OCI-LY7 (cell line): Measurements from ENCODE around the gene COL23A1. TPM values are rescaled to one million over a fixed set of nuclear protein-coding genes. Genes with fewer than 3 reads are reported as not detected.
A peak's percentile ranks its signal among the peaks of the same experiment; 100 is the strongest.

Experiments used
- BruUV-seq: library from RNA; stranded (reverse); fragments of 400-500 nt; replicated peaks from 2 replicates; lab custom pipeline; 2021; lab: Mats Ljungman, UMichigan
- CTCF ChIA-PET: fragments of 300-600 bp; sonication (Branson Sonifier 250); formaldehyde crosslinking; loops from one replicate; lab custom pipeline; 2022; ENCODE audit warnings: antibody characterized with exemption; ENCODE audit not compliant: unreplicated experiment; lab: Charles Lee
- POLR2A ChIA-PET: fragments of 300-600 bp; sonication (Branson Sonifier 250); formaldehyde crosslinking; loops from one replicate; lab custom pipeline; 2022; ENCODE audit warnings: antibody characterized with exemption; lab: Charles Lee
- DNase-seq: peaks from one replicate; pipeline ENCODE4 v3.0.0-alpha.2; 2015; ENCODE audit warnings: low spot score
- H2AFZ ChIP-seq: fragments of 200-600 bp; sonication (generic), shearing (Covaris generic); 2 replicates; pipeline ENCODE4 v1.6.1; 2014; ENCODE audit warnings: mild to moderate bottlenecking, antibody characterized with exemption, low read length, moderate library complexity
- H3K27ac ChIP-seq: fragments of 200-600 bp; sonication (generic); 2 replicates; pipeline ENCODE4 v1.5.1; 2014; ENCODE audit warnings: mixed run types, low read depth, mild to moderate bottlenecking, moderate library complexity, low read length, inconsistent platforms; ENCODE audit not compliant: poor library complexity, severe bottlenecking
- H3K36me3 ChIP-seq: fragments of 200-600 bp; sonication (generic); 2 replicates; pipeline ENCODE4 v1.6.1; 2014; ENCODE audit warnings: mild to moderate bottlenecking, antibody characterized with exemption, low read length, moderate library complexity, mixed read lengths; ENCODE audit not compliant: insufficient read depth
- H3K4me1 ChIP-seq: fragments of 200-600 bp; sonication (generic); 2 replicates; pipeline ENCODE4 v1.5.1; 2014; ENCODE audit warnings: mild to moderate bottlenecking, low read length; ENCODE audit not compliant: insufficient read depth, poor library complexity, severe bottlenecking
- H3K4me2 ChIP-seq: fragments of 200-600 bp; sonication (generic); 2 replicates; pipeline ENCODE4 v1.6.1; 2014; ENCODE audit warnings: mild to moderate bottlenecking, low read length
- H3K4me3 ChIP-seq: fragments of 200-600 bp; sonication (generic); 2 replicates; pipeline ENCODE4 v1.5.1; 2014; ENCODE audit warnings: mild to moderate bottlenecking, low read depth, low read length; ENCODE audit not compliant: poor library complexity, severe bottlenecking
- H3K79me2 ChIP-seq: fragments of 200-600 bp; sonication (generic); 2 replicates; pipeline ENCODE4 v1.6.1; 2016; ENCODE audit warnings: low read depth, mild to moderate bottlenecking, low read length, moderate library complexity, mixed read lengths; ENCODE audit not compliant: insufficient read depth
- H3K9me2 ChIP-seq: fragments of 200-600 bp; sonication (generic); 2 replicates; pipeline ENCODE4 v1.6.1; 2016; ENCODE audit warnings: mild to moderate bottlenecking, low read length, mixed read lengths; ENCODE audit not compliant: insufficient read depth
- H3K9me3 ChIP-seq: fragments of 200-600 bp; sonication (generic); 2 replicates; pipeline ENCODE4 v1.6.1; 2014; ENCODE audit warnings: mild to moderate bottlenecking, mixed run types, low read length, mixed read lengths
- H4K20me1 ChIP-seq: fragments of 200-600 bp; sonication (generic); 2 replicates; pipeline ENCODE4 v1.6.1; 2014; ENCODE audit warnings: mild to moderate bottlenecking, antibody characterized with exemption, low read length, moderate library complexity, mixed read lengths; ENCODE audit not compliant: insufficient read depth
- CTCF ChIP-seq: fragments of 200-600 bp; sonication (generic); conservative IDR thresholded peaks from 2 replicates; pipeline ENCODE4 v1.5.1; 2014; ENCODE audit warnings: mild to moderate bottlenecking, antibody characterized with exemption, low read length, moderate library complexity, mixed read lengths
- EZH2phosphoT487 ChIP-seq: fragments of 200-600 bp; sonication (generic); IDR thresholded peaks from 2 replicates; pipeline ENCODE4 v1.6.1; 2018; ENCODE audit warnings: low read depth, borderline replicate concordance, mild to moderate bottlenecking, mixed run types, antibody characterized with exemption, low read length, moderate library complexity, mixed read lengths
- intact Hi-C: fragments of 100-400 bp; cut with micrococcal nuclease; formaldehyde crosslinking; loops from one replicate; pipeline ENCODE4 v1.10.0; 2022; ENCODE audit not compliant: unreplicated experiment
- total RNA-seq, 2 experiments: library from RNA; depleted of rRNA in 1 of 2; stranded (reverse); fragments of >200 nt in 1 of 2; shearing (Covaris generic) in 1 of 2; gene quantifications; 2 replicates each; pipeline ENCODE4 v1.2.3, GENCODE V29; 2014 to 2022

COL23A1 gene
- total RNA-seq, 2 experiments from 2014 or later, result 0.53 TPM; not detected in 1

- H3K9me2 ChIP-seq, result no peaks in the 10 kb centered on the region
- no peak for DNase-seq
- no peaks in the 10 kb centered on the region for H3K36me3 ChIP-seq
- no peaks in the 10 kb centered on the region for H3K79me2 ChIP-seq
- no TSS peak for BruUV-seq
- intact Hi-C loops, result no loop called here
- no peak overlapping the region for H2AFZ ChIP-seq
- POLR2A ChIA-PET, result no interaction called here
- H4K20me1 ChIP-seq, result no peaks in the 10 kb centered on the region
- no peak overlapping the region for H3K27ac ChIP-seq
- H3K4me3 ChIP-seq, result no peak overlapping the region
- CTCF ChIA-PET, result no interaction called here
- no peak for TF ChIP-seq EZH2phosphoT487
- no peak for TF ChIP-seq CTCF
- H3K4me2 ChIP-seq, result no peak overlapping the region
- H3K4me1 ChIP-seq, result no peaks in the 10 kb centered on the region
- H3K9me3 ChIP-seq, result peaks cover 8% of the 10 kb centered on the region; the same call in 1 of the 2 replicates
Measured at GRCh38 chr5:178285399-178286225, 304.6 kb downstream of the COL23A1 start.

DNA sequence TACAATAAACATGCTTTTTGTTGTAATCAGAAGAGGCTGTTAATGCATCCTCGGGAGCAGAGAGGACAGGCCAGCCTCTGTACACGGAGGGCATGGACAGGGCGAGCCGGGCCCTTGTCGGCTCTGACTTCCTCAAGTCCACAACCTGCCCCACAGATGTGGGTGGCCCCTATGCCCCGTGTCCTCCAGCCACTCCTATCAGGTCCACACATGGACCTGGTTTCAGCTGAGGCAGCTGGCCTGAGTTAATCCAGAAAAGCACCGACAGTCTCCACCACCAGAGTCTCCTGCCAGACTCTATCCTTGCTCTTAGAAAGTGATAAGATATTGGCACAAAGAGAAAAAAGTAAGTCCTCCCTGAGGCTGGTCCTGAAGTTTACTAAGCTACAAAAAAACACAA lies 305.2 kb downstream of the COL23A1 start:
- TF ChIP-seq EZH2phosphoT487, result no peak
- TF ChIP-seq CTCF, result no peak
- Histone ChIP-seq H3K27ac (no peak overlapping the region), H3K4me1 (no peaks in the 10 kb centered on the region), H2AFZ (no peak overlapping the region), H3K9me2 (no peaks in the 10 kb centered on the region), H3K4me2 (no peak overlapping the region), H3K4me3 (no peak overlapping the region), H3K36me3 (no peaks in the 10 kb centered on the region), H3K79me2 (no peaks in the 10 kb centered on the region), H4K20me1 (no peaks in the 10 kb centered on the region), H3K9me3 (peaks cover 8% of the 10 kb centered on the region; the same call in 1 of the 2 replicates)
- intact Hi-C loops, result loop anchor here (5.0 kb wide), 1 partner anchor 267 kb away; no protein-coding TSS in a partner anchor
- CTCF ChIA-PET, result no interaction called here
- DNase-seq, result no peak
- POLR2A ChIA-PET, result no interaction called here
- no TSS peak for BruUV-seq

GRCh38 chr5:178284093-178284675 lies 306.0 kb downstream of the COL23A1 start:
- BruUV-seq, result no TSS peak

More at GRCh38 chr5:178284093-178284675, 306.0 kb downstream of the COL23A1 start:
- H3K4me2 ChIP-seq, result no peak overlapping the region
- no peaks in the 10 kb centered on the region for H3K4me1 ChIP-seq
- no peaks in the 10 kb centered on the region for H4K20me1 ChIP-seq
- intact Hi-C loops, result loop anchor here (5.0 kb wide), 1 partner anchor 268 kb away; no protein-coding TSS in a partner anchor
- H3K9me2 ChIP-seq, result no peaks in the 10 kb centered on the region
- H3K9me3 ChIP-seq, result peaks cover 8% of the 10 kb centered on the region; the same call in 1 of the 2 replicates
- no peaks in the 10 kb centered on the region for H3K36me3 ChIP-seq
- H3K4me3 ChIP-seq, result no peak overlapping the region
- POLR2A ChIA-PET, result no interaction called here
- DNase-seq, result peak; percentile 20
- H3K79me2 ChIP-seq, result no peaks in the 10 kb centered on the region
- CTCF ChIA-PET, result interaction anchor here (1.0 kb wide), 1 partner anchor 18 kb away, joined by 3 read pairs; no protein-coding TSS in a partner anchor
- TF ChIP-seq CTCF (peak; percentile 89), EZH2phosphoT487 (no peak)
- H2AFZ ChIP-seq, result no peak overlapping the region
- no peak overlapping the region for H3K27ac ChIP-seq
